Esophagus (tissue), 2 donors: Measurements from ENCODE around the gene GLRX2. TPM values are rescaled to one million over a fixed set of nuclear protein-coding genes. Genes with fewer than 3 reads are reported as not detected.

Experiments
- H3K27ac ChIP-seq, 2 donors: one replicate each; pipeline ENCODE4 v1.5.1; 2013; ENCODE audit warnings: low read depth in 2 of 2, mild to moderate bottlenecking in 2 of 2, inconsistent platforms in 1 of 2, low read length in 1 of 2, moderate library complexity in 1 of 2
- H3K27me3 ChIP-seq, 2 donors: one replicate each; pipeline ENCODE4 v1.6.1; 2013; ENCODE audit warnings: low read length in 2 of 2, control low read depth in 1 of 2, mild to moderate bottlenecking in 1 of 2; ENCODE audit not compliant: insufficient read depth in 2 of 2, control insufficient read depth in 1 of 2
- H3K36me3 ChIP-seq, 2 donors: one replicate each; pipeline ENCODE4 v1.6.1; 2013; ENCODE audit warnings: low read length in 1 of 2; ENCODE audit not compliant: control insufficient read depth in 2 of 2, insufficient read depth in 2 of 2
- H3K4me1 ChIP-seq, 2 donors: one replicate each; pipeline ENCODE4 v1.6.1; 2013; ENCODE audit warnings: low read length in 1 of 2; ENCODE audit not compliant: control insufficient read depth in 2 of 2, insufficient read depth in 2 of 2
- H3K4me3 ChIP-seq, 2 donors: one replicate each; pipeline ENCODE4 v1.5.1; 2013; ENCODE audit warnings: low read length in 2 of 2, mild to moderate bottlenecking in 2 of 2, low read depth in 1 of 2, moderate library complexity in 1 of 2
- H3K9me3 ChIP-seq, 2 donors: one replicate each; pipeline ENCODE4 v1.6.1; 2013; ENCODE audit warnings: mild to moderate bottlenecking in 2 of 2, low read depth in 1 of 2, low read length in 1 of 2, moderate library complexity in 1 of 2; ENCODE audit not compliant: control insufficient read depth in 2 of 2, insufficient read depth in 1 of 2
- WGBS, 2 donors: extraction: QIAGEN DNeasy Blood & Tissue Kit; methylation state at CpG; one replicate each; pipeline ENCODE4 v1.1.7; 2013; 5-methylcytosine and 5-hydroxymethylcytosine counted together
- polyA plus RNA-seq, 2 donors: library from polyadenylated mRNA; stranded (reverse); fragments of 200-250 nt; gene quantifications; one replicate each; pipeline ENCODE4 v1.2.3, GENCODE V29; 2013
- donor health status: healthy with polysubstance abuse.
- donor health status: Bipolar disorder and iron deficiency.

The GLRX2 gene
- polyA plus RNA-seq, 2 donors = 14.7 to 16.2 TPM

DNA sequence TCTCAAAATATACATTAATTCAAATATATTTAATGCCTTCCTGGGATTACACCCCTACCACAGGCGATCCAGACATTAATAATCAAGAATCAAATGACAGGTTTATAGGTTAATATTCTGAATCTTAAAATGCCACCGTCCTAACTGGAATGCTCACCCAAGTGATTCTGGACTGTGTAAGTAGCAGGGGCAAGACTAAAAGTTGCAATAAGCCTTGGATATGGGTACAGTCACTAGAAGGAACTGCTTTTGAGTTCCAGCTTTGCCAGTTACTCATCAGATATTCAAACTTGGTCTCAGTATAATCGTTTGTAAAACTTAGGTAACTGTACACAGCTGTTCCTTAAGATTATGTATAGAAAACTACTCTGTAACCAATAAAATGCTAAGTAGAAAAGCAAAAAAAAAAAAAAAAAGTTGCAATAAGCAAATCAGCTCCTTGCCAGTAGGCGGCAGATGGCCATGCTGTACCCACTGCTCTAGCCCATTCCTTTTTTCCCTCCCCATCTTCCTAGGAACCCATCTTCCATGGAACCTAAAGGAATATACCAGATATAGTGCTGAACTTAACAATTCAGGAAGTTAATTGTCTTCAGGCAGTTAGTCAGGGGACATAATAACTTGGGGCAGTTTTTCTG lies 35.3 kb downstream of the GLRX2 start:
- Histone ChIP-seq H3K9me3 (no peaks in the 10 kb centered on the region), H3K4me1 (no peaks in the 10 kb centered on the region), H3K36me3 (no peaks in the 10 kb centered on the region), H3K27me3 (no peaks in the 10 kb centered on the region), H3K27ac (no peak overlapping the region), H3K4me3 (no peak overlapping the region)
- 82 to 85% methylated on average over 4 of the region's 4 CpGs for WGBS, 2 donors

GRCh38 chr1:193068013-193068412 lies 37.2 kb downstream of the GLRX2 start:
- Histone ChIP-seq H3K27ac (no peak overlapping the region), H3K4me1 (no peaks in the 10 kb centered on the region), H3K9me3 (no peaks in the 10 kb centered on the region), H3K27me3 (no peaks in the 10 kb centered on the region), H3K36me3 (no peaks in the 10 kb centered on the region), H3K4me3 (no peak overlapping the region)

- WGBS, 2 donors = 84 to 91% methylated on average over 4 of the region's 4 CpGs
- H3K4me1 ChIP-seq = no peaks in the 10 kb centered on the region
Observed at GRCh38 chr1:193066606-193067005, 38.6 kb downstream of the GLRX2 start.

DNA sequence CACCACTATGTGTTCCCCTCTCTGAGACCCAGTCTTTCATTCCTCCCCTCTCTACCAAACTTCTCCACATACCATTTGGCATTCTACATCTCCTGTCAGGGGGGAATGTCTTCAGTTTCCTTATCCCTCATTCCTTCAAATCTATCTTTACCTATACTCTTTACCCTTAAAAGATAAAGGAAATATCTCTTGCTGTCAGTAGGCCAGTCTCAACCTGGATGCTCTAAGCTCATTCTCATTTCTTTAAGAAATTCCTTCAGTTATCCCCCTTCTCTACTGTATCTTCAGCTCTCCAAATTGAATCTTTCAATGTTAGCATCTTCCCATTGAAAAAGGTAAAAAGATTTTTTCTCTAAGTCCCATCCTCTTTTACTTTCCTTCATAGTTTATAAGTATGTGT lies 39.3 kb downstream of the GLRX2 start:
- no peaks in the 10 kb centered on the region for H3K4me1 ChIP-seq

More at GRCh38 chr1:193066606-193067005, 38.6 kb downstream of the GLRX2 start:
- Histone ChIP-seq H3K4me3 (no peak overlapping the region), H3K36me3 (no peaks in the 10 kb centered on the region), H3K27ac (no peak overlapping the region), H3K27me3 (no peaks in the 10 kb centered on the region), H3K9me3 (no peaks in the 10 kb centered on the region)

GRCh38 chr1:193062698-193063463 lies 42.3 kb downstream of the GLRX2 start:
- H3K36me3 ChIP-seq = no peaks in the 10 kb centered on the region
- no peaks in the 10 kb centered on the region for H3K4me1 ChIP-seq
- WGBS, 2 donors = 88 to 89% methylated on average over 4 of the region's 4 CpGs
- no peak overlapping the region for H3K27ac ChIP-seq
- H3K9me3 ChIP-seq = no peaks in the 10 kb centered on the region
- H3K27me3 ChIP-seq = no peaks in the 10 kb centered on the region
- H3K4me3 ChIP-seq = no peak overlapping the region

More for the DNA sequence above, 39.3 kb downstream of the GLRX2 start:
- no peaks in the 10 kb centered on the region for H3K9me3 ChIP-seq
- H3K36me3 ChIP-seq = no peaks in the 10 kb centered on the region
- no peak overlapping the region for H3K27ac ChIP-seq
- no peak overlapping the region for H3K4me3 ChIP-seq
- H3K27me3 ChIP-seq = no peaks in the 10 kb centered on the region

DNA sequence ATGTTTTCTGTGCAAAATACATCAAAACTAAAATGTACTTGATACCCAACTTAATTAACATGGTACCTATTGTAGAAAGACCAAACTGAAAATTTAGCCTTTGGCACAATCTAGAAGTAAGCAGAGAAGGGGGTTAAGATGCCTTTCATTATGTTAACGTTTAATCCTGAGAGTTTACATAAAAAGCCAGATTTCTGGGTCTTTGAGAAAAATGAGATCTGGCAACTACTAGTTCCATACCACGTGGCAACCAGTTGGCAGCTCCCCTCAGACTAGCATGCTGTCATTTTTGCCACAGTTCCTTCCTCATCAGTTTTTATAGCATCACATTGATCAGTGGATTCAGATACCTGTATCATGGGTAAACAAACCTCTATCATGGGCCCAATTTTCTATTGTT lies 44.3 kb downstream of the GLRX2 start:
- H3K9me3 ChIP-seq = no peaks in the 10 kb centered on the region
- H3K27ac ChIP-seq = no peak overlapping the region
- 9 to 14% methylated on average over 2 of the region's 2 CpGs for WGBS, 2 donors
- H3K4me1 ChIP-seq = no peaks in the 10 kb centered on the region
- no peaks in the 10 kb centered on the region for H3K27me3 ChIP-seq
- peak overlapping the region in 1 of 2 donors; percentile 90 for H3K4me3 ChIP-seq
- H3K36me3 ChIP-seq = no peaks in the 10 kb centered on the region

GRCh38 chr1:193060406-193060805 lies 44.8 kb downstream of the GLRX2 start:
- H3K36me3 ChIP-seq = no peaks in the 10 kb centered on the region
- no peak overlapping the region for H3K27ac ChIP-seq
- H3K4me1 ChIP-seq = no peaks in the 10 kb centered on the region
- no peaks in the 10 kb centered on the region for H3K27me3 ChIP-seq
- H3K9me3 ChIP-seq = no peaks in the 10 kb centered on the region
- WGBS, 2 donors = 10 to 11% methylated on average over 4 of the region's 4 CpGs
- peak overlapping the region in 1 of 2 donors; percentile 90 for H3K4me3 ChIP-seq

DNA sequence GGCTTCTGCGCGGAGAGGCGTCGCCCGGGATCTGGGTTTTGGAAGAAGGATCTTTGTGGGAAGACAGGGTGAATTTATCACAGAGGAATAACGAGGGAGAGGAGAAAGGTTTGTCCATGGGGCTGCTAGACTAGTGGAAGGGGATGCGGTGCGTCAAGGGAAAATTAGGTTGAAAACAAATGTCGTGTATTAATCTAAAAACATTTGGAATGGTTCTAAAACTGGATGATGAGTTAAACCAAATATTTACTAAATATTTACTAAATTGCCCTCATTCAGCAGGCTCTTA lies 45.2 kb downstream of the GLRX2 start:
- Histone ChIP-seq H3K36me3 (no peaks in the 10 kb centered on the region), H3K27me3 (no peaks in the 10 kb centered on the region), H3K27ac (peak overlapping the region; percentile 95 to 100), H3K9me3 (no peaks in the 10 kb centered on the region), H3K4me1 (no peaks in the 10 kb centered on the region), H3K4me3 (peak overlapping the region; percentile 79 to 90)
- 0 to 1% methylated on average over 9 of the region's 9 CpGs for WGBS, 2 donors

- Histone ChIP-seq H3K4me3 (peak within 1 kb of the TSS; percentile 79 to 90), H3K4me1 (no peaks in the 10 kb centered on the region), H3K9me3 (no peaks in the 10 kb centered on the region), H3K36me3 (no peaks in the 10 kb centered on the region), H3K27ac (peak within 1 kb of the TSS; percentile 95 to 100), H3K27me3 (no peaks in the 10 kb centered on the region)
- 1% methylated on average over 74 of the region's 74 CpGs for WGBS, 2 donors
Observed at GRCh38 chr1:193059282-193060114, 45.7 kb downstream of the GLRX2 start, which contains the start of the genes RO60 and UCHL5. TSS of gene RO60 (plus strand) at chr1:193059612. CDS start at chr1:193069055, 9,443 bp downstream. TSS of gene UCHL5 (minus strand) at chr1:193059360. CDS start at chr1:193059260, 100 bp downstream.
